HFFc6 (cell line): ENCODE data around the gene CABP7. TPM values are rescaled to one million over a fixed set of nuclear protein-coding genes. Genes with fewer than 3 reads are reported as not detected.

ENCODE experiments used
- DNase-seq: peaks from one replicate; pipeline ENCODE4 v3.0.0-alpha.2; 2018
- H3K27ac Mint-ChIP-seq: 2 replicates; pipeline ENCODE4 v1.8.0; 2020; ENCODE audit warnings: mild to moderate bottlenecking, mixed read lengths
- H3K27me3 Mint-ChIP-seq: 2 replicates; pipeline ENCODE4 v1.8.0; 2021; ENCODE audit warnings: mild to moderate bottlenecking, moderate library complexity, mixed read lengths; ENCODE audit not compliant: insufficient read depth
- H3K36me3 Mint-ChIP-seq: 2 replicates; pipeline ENCODE4 v1.8.0; 2021; ENCODE audit warnings: low read depth, mixed read lengths
- H3K4me1 Mint-ChIP-seq: 2 replicates; pipeline ENCODE4 v1.8.0; 2020; ENCODE audit warnings: low read depth, mixed read lengths
- H3K4me3 Mint-ChIP-seq: 2 replicates; pipeline ENCODE4 v1.8.0; 2020; ENCODE audit warnings: mild to moderate bottlenecking, moderate library complexity, mixed read lengths
- H3K9me3 Mint-ChIP-seq: 2 replicates; pipeline ENCODE4 v1.8.0; 2020; ENCODE audit warnings: mild to moderate bottlenecking, mixed read lengths
- CTCF ChIP-seq: fragments of 200-600 bp; sonication (generic); IDR thresholded peaks from 2 replicates; pipeline ENCODE4 v1.5.0; 2021; ENCODE audit warnings: antibody characterized with exemption, mild to moderate bottlenecking
- total RNA-seq, 6 experiments: library from RNA; stranded (reverse); fragmentation: NEBNext Ultra II Directional; extraction: Animal tissue kit (Norgen Biotek cat#: 25700); gene quantifications; 2 replicates in 1 of 6; 3 replicates in 5 of 6; pipeline ENCODE4 v1.2.3, GENCODE V29; 2021

CABP7 gene
- total RNA-seq, 6 experiments from 2014 or later: not detected

- no peak overlapping the region for H3K4me3 Mint-ChIP-seq
- no peaks in the 10 kb centered on the region for H3K4me1 Mint-ChIP-seq
- no peak overlapping the region for H3K27ac Mint-ChIP-seq
- no peaks in the 10 kb centered on the region for H3K36me3 Mint-ChIP-seq
- DNase-seq: no peak
- TF ChIP-seq CTCF: no peak
- no peaks in the 10 kb centered on the region; the same call in 1 of the 2 replicates for H3K27me3 Mint-ChIP-seq
- no peaks in the 10 kb centered on the region for H3K9me3 Mint-ChIP-seq
Measured at GRCh38 chr22:29735416-29735815, 15.6 kb downstream of the CABP7 start.

GRCh38 chr22:29737251-29738117, 17.7 kb downstream of the CABP7 start:
- Mint-ChIP-seq H3K27ac (no peak overlapping the region), H3K4me1 (no peaks in the 10 kb centered on the region), H3K4me3 (no peak overlapping the region), H3K36me3 (peaks cover 7% of the 10 kb centered on the region; the same call in 1 of the 2 replicates), H3K9me3 (no peaks in the 10 kb centered on the region), H3K27me3 (no peaks in the 10 kb centered on the region; the same call in 1 of the 2 replicates)
- TF ChIP-seq CTCF: no peak
- no peak for DNase-seq

- H3K4me3 Mint-ChIP-seq: no peak overlapping the region
- TF ChIP-seq CTCF: no peak
- DNase-seq: no peak
- no peaks in the 10 kb centered on the region for H3K4me1 Mint-ChIP-seq
- no peaks in the 10 kb centered on the region; the same call in 1 of the 2 replicates for H3K27me3 Mint-ChIP-seq
- no peaks in the 10 kb centered on the region for H3K9me3 Mint-ChIP-seq
- peaks cover 7% of the 10 kb centered on the region; the same call in 1 of the 2 replicates for H3K36me3 Mint-ChIP-seq
- H3K27ac Mint-ChIP-seq: no peak overlapping the region
Measured at GRCh38 chr22:29738118-29738815, 18.5 kb downstream of the CABP7 start.

GRCh38 chr22:29739346-29739875, 19.6 kb downstream of the CABP7 start:
- peaks cover 7% of the 10 kb centered on the region; the same call in 1 of the 2 replicates for H3K36me3 Mint-ChIP-seq
- no peaks in the 10 kb centered on the region for H3K4me1 Mint-ChIP-seq
- no peaks in the 10 kb centered on the region; the same call in 1 of the 2 replicates for H3K27me3 Mint-ChIP-seq
- TF ChIP-seq CTCF: no peak
- H3K27ac Mint-ChIP-seq: no peak overlapping the region
- H3K9me3 Mint-ChIP-seq: no peaks in the 10 kb centered on the region
- H3K4me3 Mint-ChIP-seq: no peak overlapping the region
- no peak for DNase-seq

- Mint-ChIP-seq H3K27me3 (no peaks in the 10 kb centered on the region; the same call in 1 of the 2 replicates), H3K27ac (no peak overlapping the region), H3K36me3 (peaks cover 7% of the 10 kb centered on the region; the same call in 1 of the 2 replicates), H3K4me3 (no peak overlapping the region), H3K9me3 (no peaks in the 10 kb centered on the region), H3K4me1 (peaks cover 7% of the 10 kb centered on the region)
- no peak for DNase-seq
- TF ChIP-seq CTCF: no peak
Measured at GRCh38 chr22:29740216-29740615, 20.4 kb downstream of the CABP7 start.
